GM13976 (cell line): Measurements from ENCODE around the gene ADK.

Source experiments
- DNase-seq: peaks from one replicate; pipeline ENCODE4 v3.0.0; 2012; ENCODE audit warnings: low spot score
- in situ Hi-C: fragments of 300-500 bp; cut with MboI; formaldehyde crosslinking; loops from one replicate; pipeline ENCODE4 v1.12.0; 2022; ENCODE audit warnings: low sequenced_read_pairs, mixed read lengths, inconsistent platforms; ENCODE audit not compliant: unreplicated experiment
- TF ChIP-seq, protein P1 (sequence below): IDR thresholded peaks from 2 replicates; pipeline ENCODE4 v1.5.1; 2012; ENCODE audit warnings: borderline replicate concordance, mild to moderate bottlenecking; ENCODE audit not compliant: insufficient read depth; ENCODE audit errors: extremely low read depth, missing control alignments, control extremely low read depth

ADK gene

DNA sequence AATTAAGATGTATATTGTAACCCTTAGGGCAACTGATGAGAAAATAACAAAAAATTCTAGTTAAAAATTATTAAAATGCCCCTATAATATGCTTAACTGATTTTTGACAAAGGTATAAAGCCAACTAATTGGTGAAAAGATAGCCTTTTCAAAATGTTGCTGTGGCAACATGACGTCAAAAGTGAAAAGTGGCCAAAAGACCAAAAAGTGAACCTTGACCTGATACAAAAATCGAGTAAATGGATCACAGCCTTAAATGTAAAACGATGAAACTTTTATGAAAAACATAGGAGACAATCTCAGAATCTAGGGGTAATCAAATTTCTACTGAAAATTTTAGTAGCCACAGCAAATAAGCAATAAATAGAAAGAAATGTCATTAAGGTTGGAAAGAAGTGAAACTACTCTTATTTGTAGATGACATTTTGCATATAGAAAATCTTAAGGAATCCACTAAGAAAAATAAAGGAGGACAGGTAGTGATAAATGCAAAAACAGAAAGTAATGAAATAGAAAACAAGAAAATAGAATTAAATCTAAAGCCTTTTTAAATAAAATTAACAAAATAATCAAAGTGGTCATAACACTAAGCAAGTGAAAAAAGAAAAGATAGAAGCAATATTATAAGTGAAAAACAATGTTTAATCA, 285.6 kb downstream of the ADK start:
- in situ Hi-C loops: no loop called here
- no peak for DNase-seq
- TF ChIP-seq, protein P1, sequence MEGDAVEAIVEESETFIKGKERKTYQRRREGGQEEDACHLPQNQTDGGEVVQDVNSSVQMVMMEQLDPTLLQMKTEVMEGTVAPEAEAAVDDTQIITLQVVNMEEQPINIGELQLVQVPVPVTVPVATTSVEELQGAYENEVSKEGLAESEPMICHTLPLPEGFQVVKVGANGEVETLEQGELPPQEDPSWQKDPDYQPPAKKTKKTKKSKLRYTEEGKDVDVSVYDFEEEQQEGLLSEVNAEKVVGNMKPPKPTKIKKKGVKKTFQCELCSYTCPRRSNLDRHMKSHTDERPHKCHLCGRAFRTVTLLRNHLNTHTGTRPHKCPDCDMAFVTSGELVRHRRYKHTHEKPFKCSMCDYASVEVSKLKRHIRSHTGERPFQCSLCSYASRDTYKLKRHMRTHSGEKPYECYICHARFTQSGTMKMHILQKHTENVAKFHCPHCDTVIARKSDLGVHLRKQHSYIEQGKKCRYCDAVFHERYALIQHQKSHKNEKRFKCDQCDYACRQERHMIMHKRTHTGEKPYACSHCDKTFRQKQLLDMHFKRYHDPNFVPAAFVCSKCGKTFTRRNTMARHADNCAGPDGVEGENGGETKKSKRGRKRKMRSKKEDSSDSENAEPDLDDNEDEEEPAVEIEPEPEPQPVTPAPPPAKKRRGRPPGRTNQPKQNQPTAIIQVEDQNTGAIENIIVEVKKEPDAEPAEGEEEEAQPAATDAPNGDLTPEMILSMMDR: no peak

- in situ Hi-C loops: no loop called here
- no peak for DNase-seq
- TF ChIP-seq, protein P1: no peak
Observed at GRCh38 chr10:74437822-74438221, 286.8 kb downstream of the ADK start.

DNA sequence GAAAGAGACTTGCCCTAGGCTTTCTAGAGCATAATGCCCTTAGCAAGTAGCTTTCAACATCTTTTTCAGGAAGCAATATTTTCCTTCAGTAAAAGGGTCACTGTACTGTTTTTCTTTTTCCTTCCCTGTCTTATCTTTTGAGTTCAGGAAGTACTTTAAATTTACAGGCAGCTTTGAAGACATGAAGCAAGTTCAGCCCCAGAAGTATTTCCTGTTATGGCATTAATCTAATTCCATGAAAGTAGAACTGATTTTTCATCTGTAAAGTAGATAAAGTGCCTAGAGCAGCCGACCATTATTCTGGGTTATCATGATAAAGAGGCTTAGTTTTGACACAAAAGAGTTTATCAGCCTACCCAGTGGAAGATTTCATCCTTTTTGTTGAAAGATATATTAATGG, 288.2 kb downstream of the ADK start:
- TF ChIP-seq, protein P1: no peak
- in situ Hi-C loops: no loop called here
- no peak for DNase-seq

GRCh38 chr10:74445493-74445892, 294.5 kb downstream of the ADK start:
- in situ Hi-C loops: no loop called here
- TF ChIP-seq, protein P1: no peak
- no peak for DNase-seq

GRCh38 chr10:74450602-74451001, 299.6 kb downstream of the ADK start:
- TF ChIP-seq, protein P1: no peak
- no peak for DNase-seq
- in situ Hi-C loops: no loop called here

DNA sequence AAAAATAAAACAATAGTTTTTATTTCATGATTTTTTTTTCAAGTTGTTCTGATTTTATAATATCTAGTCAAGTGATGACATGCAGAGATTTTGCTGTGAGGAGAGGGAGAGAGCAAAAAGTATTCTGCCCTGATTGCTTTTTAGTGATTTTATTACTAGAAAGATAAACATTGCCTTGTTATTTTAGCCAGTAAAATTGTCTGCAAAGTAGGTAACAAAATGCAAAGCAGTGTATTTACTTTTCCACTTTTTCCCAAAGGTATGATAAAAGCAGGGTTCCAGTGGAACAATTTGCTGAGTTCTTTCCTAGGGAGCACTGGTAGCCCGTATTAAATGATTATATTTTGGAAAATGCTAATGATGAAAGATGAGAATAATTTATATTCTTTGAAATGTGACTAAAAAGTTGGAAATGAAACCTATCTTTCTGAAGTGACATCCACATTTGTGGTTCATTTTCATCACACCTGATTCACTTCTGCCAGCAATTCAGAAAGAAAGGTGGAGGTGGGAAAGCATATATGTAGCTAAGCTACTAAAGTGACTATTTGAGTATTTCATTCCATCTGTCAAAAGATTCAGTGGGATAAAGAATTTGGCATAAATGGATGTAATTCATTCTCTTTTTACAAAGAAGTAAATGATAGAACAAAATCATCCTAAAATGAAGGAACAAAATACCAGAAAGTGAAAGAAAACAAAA, 300.3 kb downstream of the ADK start:
- DNase-seq: no peak
- in situ Hi-C loops: no loop called here
- TF ChIP-seq, protein P1: no peak
